ENCODE results near the gene SMIM20. TPM values are rescaled to one million over a fixed set of nuclear protein-coding genes. Genes with fewer than 3 reads are reported as not detected.

SMIM20 gene
- total RNA-seq, 2 donors from 2014 or later = 27.8 to 52.1 TPM

DNA sequence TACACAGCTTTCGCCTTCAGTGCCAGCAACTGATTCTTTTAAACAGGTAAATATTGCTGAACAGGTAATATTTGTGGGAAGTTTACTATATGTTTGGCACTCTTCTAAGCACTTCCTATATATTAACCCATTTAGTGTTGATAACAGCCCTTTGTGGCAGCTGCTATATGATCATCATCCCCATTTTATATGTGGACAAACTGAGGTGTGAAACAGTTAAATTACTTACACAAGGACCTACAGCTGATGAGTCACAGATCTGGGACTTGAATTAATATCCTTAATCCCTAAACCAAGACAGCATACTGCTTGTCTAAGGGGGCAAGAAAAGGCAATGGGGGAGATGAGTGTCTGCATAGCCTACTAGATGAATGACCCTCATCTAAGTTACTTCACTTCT is 2.9 kb downstream of the SMIM20 start:
- no peak for DNase-seq (ENCODE audit: low spot score)
- H3K9me3 ChIP-seq = no peaks in the 10 kb centered on the region
- no peaks in the 10 kb centered on the region for H3K27me3 ChIP-seq
- no peaks in the 10 kb centered on the region for H3K36me3 ChIP-seq
- H3K4me1 ChIP-seq = peaks cover 0 to 22% of the 10 kb centered on the region in 2 donors
- TF ChIP-seq, protein P1, sequence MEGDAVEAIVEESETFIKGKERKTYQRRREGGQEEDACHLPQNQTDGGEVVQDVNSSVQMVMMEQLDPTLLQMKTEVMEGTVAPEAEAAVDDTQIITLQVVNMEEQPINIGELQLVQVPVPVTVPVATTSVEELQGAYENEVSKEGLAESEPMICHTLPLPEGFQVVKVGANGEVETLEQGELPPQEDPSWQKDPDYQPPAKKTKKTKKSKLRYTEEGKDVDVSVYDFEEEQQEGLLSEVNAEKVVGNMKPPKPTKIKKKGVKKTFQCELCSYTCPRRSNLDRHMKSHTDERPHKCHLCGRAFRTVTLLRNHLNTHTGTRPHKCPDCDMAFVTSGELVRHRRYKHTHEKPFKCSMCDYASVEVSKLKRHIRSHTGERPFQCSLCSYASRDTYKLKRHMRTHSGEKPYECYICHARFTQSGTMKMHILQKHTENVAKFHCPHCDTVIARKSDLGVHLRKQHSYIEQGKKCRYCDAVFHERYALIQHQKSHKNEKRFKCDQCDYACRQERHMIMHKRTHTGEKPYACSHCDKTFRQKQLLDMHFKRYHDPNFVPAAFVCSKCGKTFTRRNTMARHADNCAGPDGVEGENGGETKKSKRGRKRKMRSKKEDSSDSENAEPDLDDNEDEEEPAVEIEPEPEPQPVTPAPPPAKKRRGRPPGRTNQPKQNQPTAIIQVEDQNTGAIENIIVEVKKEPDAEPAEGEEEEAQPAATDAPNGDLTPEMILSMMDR (IDR thresholded peaks at IDR 0.05) = no peak
- H3K4me3 ChIP-seq = no peak overlapping the region
- no peak overlapping the region for H3K27ac ChIP-seq

DNA sequence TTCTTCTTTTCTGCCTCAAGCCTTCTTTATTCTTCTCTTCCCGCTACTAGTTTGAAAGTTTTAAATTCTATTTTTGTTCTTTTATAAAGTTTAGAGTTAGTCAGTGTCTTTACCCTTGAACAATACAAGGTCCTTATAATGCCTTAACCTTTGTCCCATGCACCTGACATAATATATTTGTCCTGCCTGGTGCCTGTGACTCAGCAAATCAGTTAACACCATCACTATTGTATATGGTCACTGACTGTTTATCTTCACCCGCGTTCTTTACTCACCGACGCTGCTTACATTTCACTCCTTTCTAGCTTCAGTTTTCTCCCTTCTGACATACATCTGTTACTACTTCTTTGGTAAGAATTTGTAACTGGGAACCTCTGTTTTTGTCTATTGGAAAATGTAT is 5.7 kb downstream of the SMIM20 start:
- Histone ChIP-seq H3K4me3 (no peak overlapping the region), H3K27me3 (no peaks in the 10 kb centered on the region), H3K27ac (no peak overlapping the region), H3K9me3 (no peaks in the 10 kb centered on the region), H3K36me3 (no peaks in the 10 kb centered on the region), H3K4me1 (peaks cover 0 to 23% of the 10 kb centered on the region in 2 donors)
- DNase-seq (ENCODE audit: low spot score) = no peak
- TF ChIP-seq, protein P1 (IDR thresholded peaks at IDR 0.05) = no peak

DNA sequence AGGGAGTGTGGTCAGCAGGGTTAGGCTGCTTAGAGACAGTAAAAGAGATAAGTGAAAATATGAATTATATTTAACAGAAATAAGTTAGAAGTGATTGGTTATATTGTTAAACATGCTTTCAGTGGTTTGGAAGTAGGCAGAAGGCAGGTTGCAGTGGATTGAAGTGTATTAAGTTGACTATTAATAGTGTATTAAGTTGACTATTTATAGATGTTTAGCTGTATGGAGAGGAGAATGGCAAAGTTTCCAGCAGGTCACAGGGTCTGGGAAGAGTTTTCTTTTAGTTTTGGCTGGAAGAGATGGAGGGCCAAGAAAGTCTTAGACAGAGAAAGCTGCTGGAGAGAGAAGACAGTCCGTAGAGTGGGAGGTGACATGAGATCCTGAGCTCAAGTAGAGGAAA is 7.9 kb downstream of the SMIM20 start:
- H3K36me3 ChIP-seq = no peaks in the 10 kb centered on the region
- no peaks in the 10 kb centered on the region for H3K9me3 ChIP-seq
- peaks cover 0 to 19% of the 10 kb centered on the region in 2 donors for H3K4me1 ChIP-seq
- H3K4me3 ChIP-seq = no peak overlapping the region
- no peak overlapping the region for H3K27ac ChIP-seq
- DNase-seq (ENCODE audit: low spot score) = no peak
- no peaks in the 10 kb centered on the region for H3K27me3 ChIP-seq
- TF ChIP-seq, protein P1 (IDR thresholded peaks at IDR 0.05) = no peak

DNA sequence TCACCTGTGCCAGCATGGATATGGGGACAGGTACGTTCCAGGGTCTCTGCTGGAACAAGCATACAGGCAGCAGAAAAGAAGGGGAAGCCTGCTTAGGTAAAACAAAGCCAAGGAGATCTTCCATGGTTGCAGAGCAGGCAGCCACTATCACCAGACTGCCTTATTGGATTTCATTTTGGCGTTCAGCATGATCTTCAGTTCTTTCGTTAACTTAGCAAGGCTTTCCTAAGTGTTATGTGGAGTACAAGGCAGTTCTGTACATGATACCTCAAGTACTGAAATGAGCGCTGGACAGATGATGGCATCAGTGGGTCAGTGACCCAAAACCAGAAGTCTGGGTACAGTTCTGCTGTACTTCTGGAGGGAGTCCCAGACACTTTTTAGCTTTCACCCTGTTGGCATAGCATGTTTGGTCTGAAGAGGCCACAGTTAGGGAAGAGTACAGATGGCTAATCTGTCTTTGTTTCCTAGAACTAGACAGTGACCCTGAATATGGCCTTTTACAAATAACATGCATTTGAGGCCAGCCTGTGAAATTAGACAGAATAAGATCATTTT is 8.9 kb downstream of the SMIM20 start:
- no peak overlapping the region for H3K27ac ChIP-seq

DNA sequence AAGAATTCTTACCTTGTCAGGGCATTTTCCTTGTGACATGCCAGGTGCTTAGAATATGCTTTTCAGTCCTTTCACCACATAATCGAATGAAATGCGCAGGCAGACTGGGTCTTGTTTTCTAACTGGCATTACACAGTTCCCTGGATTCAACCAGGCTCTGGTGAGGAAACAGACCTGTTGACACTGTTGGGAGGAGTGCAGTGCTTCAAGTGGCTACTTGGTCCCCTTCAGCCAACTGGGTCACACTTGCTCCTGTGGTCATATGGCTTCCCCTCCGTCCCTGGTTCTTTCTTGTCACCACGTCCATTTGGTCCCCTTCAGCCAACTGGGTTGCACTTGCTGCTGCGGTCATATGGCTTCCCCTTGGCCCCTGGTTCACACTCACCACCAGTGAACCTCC is 9.7 kb downstream of the SMIM20 start:
- no peaks in the 10 kb centered on the region for H3K36me3 ChIP-seq
- H3K27ac ChIP-seq = no peak overlapping the region
- H3K4me3 ChIP-seq = no peak overlapping the region
- TF ChIP-seq, protein P1 (IDR thresholded peaks at IDR 0.05) = no peak
- DNase-seq (ENCODE audit: low spot score) = no peak
- H3K4me1 ChIP-seq = peaks cover 0 to 34% of the 10 kb centered on the region in 2 donors
- H3K27me3 ChIP-seq = no peaks in the 10 kb centered on the region
- H3K9me3 ChIP-seq = no peaks in the 10 kb centered on the region

More for the DNA sequence above, 8.9 kb downstream of the SMIM20 start:
- DNase-seq (ENCODE audit: low spot score) = no peak
- Histone ChIP-seq H3K27me3 (no peaks in the 10 kb centered on the region), H3K9me3 (no peaks in the 10 kb centered on the region), H3K4me3 (no peak overlapping the region), H3K36me3 (no peaks in the 10 kb centered on the region), H3K4me1 (peaks cover 0 to 25% of the 10 kb centered on the region in 2 donors)
- TF ChIP-seq, protein P1 (IDR thresholded peaks at IDR 0.05) = no peak
